H9 (cell line): Measurements from ENCODE around the gene SDK2. TPM values are rescaled to one million over a fixed set of nuclear protein-coding genes. Genes with fewer than 3 reads are reported as not detected.
A peak's percentile ranks its signal among the peaks of the same experiment; 100 is the strongest.

ENCODE experiments used
- DNase-seq: peaks from one replicate; pipeline ENCODE4 v3.0.0-alpha.2; 2017
- H2AFZ ChIP-seq: one replicate; pipeline ENCODE4 v1.6.1; 2013; ENCODE audit warnings: mild to moderate bottlenecking, low read length, control low read depth, moderate library complexity
- H2AK5ac ChIP-seq: 2 replicates; pipeline ENCODE4 v1.6.1; 2013; ENCODE audit warnings: low read length, control low read depth, mixed read lengths; ENCODE audit not compliant: insufficient read length
- H2BK120ac ChIP-seq: one replicate; pipeline ENCODE4 v1.6.1; 2013; ENCODE audit warnings: low read depth, mild to moderate bottlenecking, low read length, control low read depth, inconsistent platforms; ENCODE audit not compliant: poor library complexity, severe bottlenecking
- H2BK12ac ChIP-seq: 2 replicates; pipeline ENCODE4 v1.6.1; 2013; ENCODE audit warnings: low read length, control low read depth, mixed read lengths, low read depth; ENCODE audit not compliant: insufficient read length
- H2BK15ac ChIP-seq: 2 replicates; pipeline ENCODE4 v1.6.1; 2013; ENCODE audit warnings: low read depth, low read length, control low read depth
- H2BK20ac ChIP-seq: one replicate; pipeline ENCODE4 v1.6.1; 2013; ENCODE audit warnings: low read depth, mild to moderate bottlenecking, low read length, control low read depth, inconsistent platforms; ENCODE audit not compliant: poor library complexity, severe bottlenecking
- H2BK5ac ChIP-seq: 2 replicates; pipeline ENCODE4 v1.6.1; 2013; ENCODE audit warnings: low read length, control low read depth, mixed read lengths; ENCODE audit not compliant: insufficient read length
- H3K14ac ChIP-seq: 2 replicates; pipeline ENCODE4 v1.6.1; 2013; ENCODE audit warnings: low read length, control low read depth; ENCODE audit not compliant: insufficient read depth
- H3K18ac ChIP-seq: 2 replicates; pipeline ENCODE4 v1.6.1; 2013; ENCODE audit warnings: low read depth, mild to moderate bottlenecking, mixed read lengths, low read length, control low read depth; ENCODE audit not compliant: insufficient read length
- H3K23ac ChIP-seq: 2 replicates; pipeline ENCODE4 v1.6.1; 2013; ENCODE audit warnings: low read length, control low read depth, mixed read lengths, low read depth; ENCODE audit not compliant: insufficient read length
- H3K23me2 ChIP-seq: 2 replicates; pipeline ENCODE4 v1.6.1; 2013; ENCODE audit warnings: low read depth, mild to moderate bottlenecking, mixed read lengths, low read length, control low read depth; ENCODE audit not compliant: insufficient read length, poor library complexity, severe bottlenecking
- H3K27ac ChIP-seq: 2 replicates; pipeline ENCODE4 v1.5.1; 2013; ENCODE audit warnings: low read length, control low read depth, mixed read lengths, low read depth; ENCODE audit not compliant: insufficient read length
- H3K27me3 ChIP-seq: 2 replicates; pipeline ENCODE4 v1.6.1; 2013; ENCODE audit warnings: low read length, control low read depth, inconsistent platforms; ENCODE audit not compliant: insufficient read depth
- H3K4ac ChIP-seq: 2 replicates; pipeline ENCODE4 v1.6.1; 2013; ENCODE audit warnings: low read depth, mild to moderate bottlenecking, control low read depth, inconsistent platforms, low read length, moderate library complexity
- H3K4me1 ChIP-seq: 2 replicates; pipeline ENCODE4 v1.6.1; 2013; ENCODE audit warnings: low read length, control low read depth, inconsistent platforms; ENCODE audit not compliant: insufficient read depth
- H3K4me2 ChIP-seq: 2 replicates; pipeline ENCODE4 v1.6.1; 2013; ENCODE audit warnings: low read length, control low read depth, mixed read lengths; ENCODE audit not compliant: insufficient read length, insufficient read depth
- H3K56ac ChIP-seq: 2 replicates; pipeline ENCODE4 v1.6.1; 2013; ENCODE audit warnings: low read depth, mild to moderate bottlenecking, mixed read lengths, low read length, control low read depth; ENCODE audit not compliant: insufficient read length
- H3K79me1 ChIP-seq: 2 replicates; pipeline ENCODE4 v1.6.1; 2013; ENCODE audit warnings: low read depth, mild to moderate bottlenecking, moderate library complexity, low read length, control low read depth, inconsistent platforms; ENCODE audit not compliant: insufficient read depth, poor library complexity, severe bottlenecking
- H3K79me2 ChIP-seq: 2 replicates; pipeline ENCODE4 v1.6.1; 2013; ENCODE audit warnings: low read length, control low read depth, inconsistent platforms; ENCODE audit not compliant: insufficient read depth
- H3K9ac ChIP-seq: 2 replicates; pipeline ENCODE4 v1.6.1; 2013; ENCODE audit warnings: low read length, control low read depth, mixed read lengths; ENCODE audit not compliant: insufficient read length; ENCODE audit errors: extremely low read depth
- H3K9me3 ChIP-seq: one replicate; pipeline ENCODE4 v1.6.1; 2013; ENCODE audit warnings: low read depth, low read length, inconsistent platforms; ENCODE audit not compliant: control insufficient read depth
- H3T11ph ChIP-seq: one replicate; pipeline ENCODE4 v1.6.1; 2013; ENCODE audit warnings: mild to moderate bottlenecking, low read length, control low read depth, inconsistent platforms
- H4K20me1 ChIP-seq: one replicate; pipeline ENCODE4 v1.6.1; 2013; ENCODE audit not compliant: control insufficient read depth, insufficient read length, insufficient read depth
- H4K5ac ChIP-seq: 2 replicates; pipeline ENCODE4 v1.6.1; 2013; ENCODE audit warnings: low read depth, mild to moderate bottlenecking, mixed read lengths, low read length, control low read depth; ENCODE audit not compliant: insufficient read length
- H4K8ac ChIP-seq: replicated peaks from 2 replicates; pipeline ENCODE4 v1.6.1; 2013; ENCODE audit warnings: low read length, control low read depth, mixed read lengths, low read depth; ENCODE audit not compliant: insufficient read length
- H4K91ac ChIP-seq: 2 replicates; pipeline ENCODE4 v1.6.1; 2013; ENCODE audit warnings: low read depth, mild to moderate bottlenecking, moderate library complexity, mixed read lengths, low read length, control low read depth; ENCODE audit not compliant: insufficient read length
- H3K27ac Mint-ChIP-seq, 3 experiments: 2 replicates in 2 of 3; 3 replicates in 1 of 3; pipeline ENCODE4 v1.8.0; 2020 to 2021; ENCODE audit warnings: mixed read lengths in 3 of 3, mild to moderate bottlenecking in 1 of 3, moderate library complexity in 1 of 3
- H3K27me3 Mint-ChIP-seq: 2 replicates; pipeline ENCODE4 v1.8.0; 2021; ENCODE audit warnings: low read depth, mild to moderate bottlenecking, moderate library complexity, mixed read lengths
- H3K36me3 Mint-ChIP-seq, 3 experiments: 2 replicates in 2 of 3; 3 replicates in 1 of 3; pipeline ENCODE4 v1.8.0; 2020 to 2021; ENCODE audit warnings: low read depth in 3 of 3, mixed read lengths in 3 of 3; ENCODE audit not compliant: insufficient read depth in 1 of 3
- H3K4me1 Mint-ChIP-seq, 2 experiments: 2 replicates each; pipeline ENCODE4 v1.8.0; 2020; ENCODE audit warnings: mixed read lengths in 2 of 2
- H3K4me3 Mint-ChIP-seq, 2 experiments: 2 replicates in 1 of 2; 3 replicates in 1 of 2; pipeline ENCODE4 v1.8.0; 2020 to 2021; ENCODE audit warnings: mild to moderate bottlenecking in 2 of 2, mixed read lengths in 2 of 2, moderate library complexity in 1 of 2
- H3K9me3 Mint-ChIP-seq, 2 experiments: 2 replicates in 1 of 2; 3 replicates in 1 of 2; pipeline ENCODE4 v1.8.0; 2020; ENCODE audit warnings: mild to moderate bottlenecking in 2 of 2, mixed read lengths in 2 of 2, moderate library complexity in 1 of 2
- WGBS: extraction: QIAGEN DNeasy Blood & Tissue Kit; methylation state at CpG from one replicate; pipeline ENCODE4 v1.1.7; 2013; ENCODE audit warnings: missing lambda C conversion rate, low lambda C conversion rate, mixed read lengths; ENCODE audit not compliant: insufficient read length; ENCODE audit errors: extremely low coverage; 5-methylcytosine and 5-hydroxymethylcytosine counted together
- long read RNA-seq: library from polyadenylated mRNA; unstranded; transcript quantifications from one replicate; pipeline ENCODE4 v2.0.0, GENCODE V29; 2020
- total RNA-seq: library from RNA; stranded (reverse); gene quantifications from 2 replicates; pipeline ENCODE4 v1.2.1, GENCODE V29; 2021
- TF ChIP-seq, protein P1 (sequence below): fragments of 200-600 bp; sonication (generic); conservative IDR thresholded peaks from 3 replicates; pipeline ENCODE4 v1.8.0; 2021; ENCODE audit warnings: antibody characterized with exemption, mild to moderate bottlenecking

Gene SDK2, protein sequence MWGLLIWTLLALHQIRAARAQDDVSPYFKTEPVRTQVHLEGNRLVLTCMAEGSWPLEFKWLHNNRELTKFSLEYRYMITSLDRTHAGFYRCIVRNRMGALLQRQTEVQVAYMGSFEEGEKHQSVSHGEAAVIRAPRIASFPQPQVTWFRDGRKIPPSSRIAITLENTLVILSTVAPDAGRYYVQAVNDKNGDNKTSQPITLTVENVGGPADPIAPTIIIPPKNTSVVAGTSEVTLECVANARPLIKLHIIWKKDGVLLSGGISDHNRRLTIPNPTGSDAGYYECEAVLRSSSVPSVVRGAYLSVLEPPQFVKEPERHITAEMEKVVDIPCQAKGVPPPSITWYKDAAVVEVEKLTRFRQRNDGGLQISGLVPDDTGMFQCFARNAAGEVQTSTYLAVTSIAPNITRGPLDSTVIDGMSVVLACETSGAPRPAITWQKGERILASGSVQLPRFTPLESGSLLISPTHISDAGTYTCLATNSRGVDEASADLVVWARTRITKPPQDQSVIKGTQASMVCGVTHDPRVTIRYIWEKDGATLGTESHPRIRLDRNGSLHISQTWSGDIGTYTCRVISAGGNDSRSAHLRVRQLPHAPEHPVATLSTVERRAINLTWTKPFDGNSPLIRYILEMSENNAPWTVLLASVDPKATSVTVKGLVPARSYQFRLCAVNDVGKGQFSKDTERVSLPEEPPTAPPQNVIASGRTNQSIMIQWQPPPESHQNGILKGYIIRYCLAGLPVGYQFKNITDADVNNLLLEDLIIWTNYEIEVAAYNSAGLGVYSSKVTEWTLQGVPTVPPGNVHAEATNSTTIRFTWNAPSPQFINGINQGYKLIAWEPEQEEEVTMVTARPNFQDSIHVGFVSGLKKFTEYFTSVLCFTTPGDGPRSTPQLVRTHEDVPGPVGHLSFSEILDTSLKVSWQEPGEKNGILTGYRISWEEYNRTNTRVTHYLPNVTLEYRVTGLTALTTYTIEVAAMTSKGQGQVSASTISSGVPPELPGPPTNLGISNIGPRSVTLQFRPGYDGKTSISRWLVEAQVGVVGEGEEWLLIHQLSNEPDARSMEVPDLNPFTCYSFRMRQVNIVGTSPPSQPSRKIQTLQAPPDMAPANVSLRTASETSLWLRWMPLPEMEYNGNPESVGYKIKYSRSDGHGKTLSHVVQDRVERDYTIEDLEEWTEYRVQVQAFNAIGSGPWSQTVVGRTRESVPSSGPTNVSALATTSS (N-terminal part only)
- 7.9 and 9.1 TPM in 2 replicates for total RNA-seq
- long read RNA-seq, partial matches to known transcripts = 5 of 13 reads
- long read RNA-seq, other reads (novel, unspliced or antisense) = 8 of 13 reads

DNA sequence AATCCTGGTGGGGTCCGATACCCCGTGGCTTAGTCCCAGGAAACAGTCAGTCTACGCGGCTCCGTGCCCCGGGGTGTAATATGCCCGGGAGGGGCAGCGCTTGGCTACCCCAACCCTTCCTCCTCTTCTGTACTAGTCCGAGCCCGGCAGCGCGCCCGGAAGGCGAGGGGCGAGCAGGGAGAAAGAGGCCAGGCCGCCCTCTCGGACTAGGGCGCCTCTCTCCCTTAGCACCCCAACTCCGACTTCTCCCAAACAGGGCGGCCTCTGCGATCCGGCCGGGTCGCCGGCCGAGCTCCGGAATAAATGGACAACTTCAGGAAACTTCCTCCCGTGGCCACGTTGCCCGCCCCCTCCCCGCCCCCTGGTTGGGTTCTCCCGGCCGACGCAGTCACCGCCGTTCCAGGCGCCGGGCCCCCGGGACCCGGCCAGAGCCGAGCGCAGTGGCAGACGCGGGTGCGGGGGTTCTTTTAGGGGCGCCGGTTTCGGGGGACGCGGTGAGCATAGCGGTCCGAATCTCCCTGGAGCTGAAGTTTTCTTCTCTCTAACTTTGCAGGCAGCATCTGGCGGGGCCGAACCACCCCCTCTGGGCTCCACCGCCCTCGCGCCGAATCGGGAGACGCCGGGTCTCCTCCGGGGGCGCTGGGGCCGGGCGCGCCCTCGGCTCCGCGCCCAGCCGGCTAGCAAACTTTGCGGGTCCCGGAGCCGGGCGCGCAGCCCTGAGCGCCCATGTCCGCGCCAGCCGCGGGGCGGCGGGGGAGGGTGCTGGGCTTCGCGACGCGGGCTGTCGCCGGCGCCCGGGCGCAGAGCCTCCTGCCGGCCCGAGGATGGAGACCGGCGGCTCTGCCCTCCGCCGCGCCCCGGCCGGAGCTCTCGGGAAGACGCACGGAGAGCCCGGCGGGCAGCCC, at the start of gene SDK2:
Gene SDK2 (minus strand): TSS at position 301 of the 905 bp plus-strand sequence. CDS start 357 bp downstream, outside the sequence.
- no peak for DNase-seq
- Histone ChIP-seq H2BK120ac (no peak within 1 kb of the TSS), H2BK12ac (no peak within 1 kb of the TSS), H3T11ph (no peak within 1 kb of the TSS), H3K9me3 (no peaks in the 10 kb centered on the region), H3K14ac (no peak within 1 kb of the TSS), H3K79me2 (no peaks in the 10 kb centered on the region), H3K27ac (no peak within 1 kb of the TSS), H3K79me1 (no peaks in the 10 kb centered on the region), H3K56ac (no peak within 1 kb of the TSS), H3K27me3 (peaks cover 16% of the 10 kb centered on the region; the same call in 1 of the 2 replicates), H3K4ac (no peak within 1 kb of the TSS), H2BK5ac (no peak within 1 kb of the TSS), H4K8ac (no peak within 1 kb of the TSS), H3K4me1 (no peaks in the 10 kb centered on the region), H2AFZ (no peak within 1 kb of the TSS), H3K18ac (no peak within 1 kb of the TSS), H3K9ac (no peak within 1 kb of the TSS), H4K20me1 (no peaks in the 10 kb centered on the region), H2AK5ac (no peak within 1 kb of the TSS), H2BK15ac (no peak within 1 kb of the TSS), H2BK20ac (no peak within 1 kb of the TSS), H4K5ac (no peak within 1 kb of the TSS), H4K91ac (no peak within 1 kb of the TSS), H3K23me2 (peaks cover 23% of the 10 kb centered on the region), H3K23ac (no peak within 1 kb of the TSS), H3K4me2 (peak within 1 kb of the TSS; percentile 46)
- no CpG with 5 or more reads among the region's 105 CpGs for WGBS
- Mint-ChIP-seq H3K4me3 (peak within 1 kb of the TSS; percentile 72 to 89), H3K36me3 (no peaks in the 10 kb centered on the region), H3K9me3 (no peaks in the 10 kb centered on the region), H3K27ac (0 out of 7 replicates have a peak within 1 kb of the TSS, but pooled peaks of 1 of the 3 experiments have one; percentile 65), H3K4me1 (peaks cover 32 to 53% of the 10 kb centered on the region in 2 experiments), H3K27me3 (peaks cover 79% of the 10 kb centered on the region)
- TF ChIP-seq, protein P1, sequence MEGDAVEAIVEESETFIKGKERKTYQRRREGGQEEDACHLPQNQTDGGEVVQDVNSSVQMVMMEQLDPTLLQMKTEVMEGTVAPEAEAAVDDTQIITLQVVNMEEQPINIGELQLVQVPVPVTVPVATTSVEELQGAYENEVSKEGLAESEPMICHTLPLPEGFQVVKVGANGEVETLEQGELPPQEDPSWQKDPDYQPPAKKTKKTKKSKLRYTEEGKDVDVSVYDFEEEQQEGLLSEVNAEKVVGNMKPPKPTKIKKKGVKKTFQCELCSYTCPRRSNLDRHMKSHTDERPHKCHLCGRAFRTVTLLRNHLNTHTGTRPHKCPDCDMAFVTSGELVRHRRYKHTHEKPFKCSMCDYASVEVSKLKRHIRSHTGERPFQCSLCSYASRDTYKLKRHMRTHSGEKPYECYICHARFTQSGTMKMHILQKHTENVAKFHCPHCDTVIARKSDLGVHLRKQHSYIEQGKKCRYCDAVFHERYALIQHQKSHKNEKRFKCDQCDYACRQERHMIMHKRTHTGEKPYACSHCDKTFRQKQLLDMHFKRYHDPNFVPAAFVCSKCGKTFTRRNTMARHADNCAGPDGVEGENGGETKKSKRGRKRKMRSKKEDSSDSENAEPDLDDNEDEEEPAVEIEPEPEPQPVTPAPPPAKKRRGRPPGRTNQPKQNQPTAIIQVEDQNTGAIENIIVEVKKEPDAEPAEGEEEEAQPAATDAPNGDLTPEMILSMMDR = no peak
